Epithelial cell of esophagus (primary cell): ENCODE results near the gene PHF21A.

Experiments used
- DNase-seq: peaks from one replicate; pipeline ENCODE4 v3.0.0; 2010; ENCODE audit warnings: low read depth
- H3K4me3 ChIP-seq: 2 replicates; pipeline ENCODE4 v1.5.1; 2011; ENCODE audit warnings: mild to moderate bottlenecking, low read length, control low read depth
- TF ChIP-seq, protein P1 (sequence below): IDR thresholded peaks from 2 replicates; pipeline ENCODE4 v1.5.1; 2011; ENCODE audit warnings: low read depth, mild to moderate bottlenecking, low read length, control low read depth, inconsistent platforms; ENCODE audit not compliant: insufficient read depth; ENCODE audit errors: missing control alignments

PHF21A gene

GRCh38 chr11:46045811-46046210 is 75.4 kb downstream of the PHF21A start:
- TF ChIP-seq, protein P1, sequence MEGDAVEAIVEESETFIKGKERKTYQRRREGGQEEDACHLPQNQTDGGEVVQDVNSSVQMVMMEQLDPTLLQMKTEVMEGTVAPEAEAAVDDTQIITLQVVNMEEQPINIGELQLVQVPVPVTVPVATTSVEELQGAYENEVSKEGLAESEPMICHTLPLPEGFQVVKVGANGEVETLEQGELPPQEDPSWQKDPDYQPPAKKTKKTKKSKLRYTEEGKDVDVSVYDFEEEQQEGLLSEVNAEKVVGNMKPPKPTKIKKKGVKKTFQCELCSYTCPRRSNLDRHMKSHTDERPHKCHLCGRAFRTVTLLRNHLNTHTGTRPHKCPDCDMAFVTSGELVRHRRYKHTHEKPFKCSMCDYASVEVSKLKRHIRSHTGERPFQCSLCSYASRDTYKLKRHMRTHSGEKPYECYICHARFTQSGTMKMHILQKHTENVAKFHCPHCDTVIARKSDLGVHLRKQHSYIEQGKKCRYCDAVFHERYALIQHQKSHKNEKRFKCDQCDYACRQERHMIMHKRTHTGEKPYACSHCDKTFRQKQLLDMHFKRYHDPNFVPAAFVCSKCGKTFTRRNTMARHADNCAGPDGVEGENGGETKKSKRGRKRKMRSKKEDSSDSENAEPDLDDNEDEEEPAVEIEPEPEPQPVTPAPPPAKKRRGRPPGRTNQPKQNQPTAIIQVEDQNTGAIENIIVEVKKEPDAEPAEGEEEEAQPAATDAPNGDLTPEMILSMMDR = no peak
- no peak overlapping the region for H3K4me3 ChIP-seq
- no peak for DNase-seq

DNA sequence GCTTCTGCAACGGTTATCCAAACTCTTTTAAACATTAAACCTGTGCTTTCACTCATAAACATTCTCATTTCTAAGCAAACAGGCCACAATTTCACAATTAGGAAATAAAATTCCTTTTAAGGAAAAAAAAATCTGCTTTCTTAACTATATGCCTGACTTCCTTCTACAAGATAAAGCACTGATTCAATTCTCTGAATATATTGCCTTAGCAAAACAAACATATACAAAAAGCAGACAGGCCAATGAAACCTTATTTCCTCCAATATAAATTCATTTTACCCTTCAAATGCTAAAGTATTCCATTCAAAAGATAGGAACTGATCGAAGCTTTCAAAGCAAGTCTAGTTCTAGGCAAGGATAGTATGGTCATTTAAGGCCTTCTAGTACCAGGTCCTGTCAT is 76.7 kb downstream of the PHF21A start:
- TF ChIP-seq, protein P1 = no peak
- DNase-seq = no peak
- H3K4me3 ChIP-seq = no peak overlapping the region

GRCh38 chr11:46039990-46040389 is 81.3 kb downstream of the PHF21A start:
- H3K4me3 ChIP-seq = no peak overlapping the region
- TF ChIP-seq, protein P1 = no peak
- DNase-seq = no peak

GRCh38 chr11:46038529-46038928 is 82.7 kb downstream of the PHF21A start:
- no peak for DNase-seq

DNA sequence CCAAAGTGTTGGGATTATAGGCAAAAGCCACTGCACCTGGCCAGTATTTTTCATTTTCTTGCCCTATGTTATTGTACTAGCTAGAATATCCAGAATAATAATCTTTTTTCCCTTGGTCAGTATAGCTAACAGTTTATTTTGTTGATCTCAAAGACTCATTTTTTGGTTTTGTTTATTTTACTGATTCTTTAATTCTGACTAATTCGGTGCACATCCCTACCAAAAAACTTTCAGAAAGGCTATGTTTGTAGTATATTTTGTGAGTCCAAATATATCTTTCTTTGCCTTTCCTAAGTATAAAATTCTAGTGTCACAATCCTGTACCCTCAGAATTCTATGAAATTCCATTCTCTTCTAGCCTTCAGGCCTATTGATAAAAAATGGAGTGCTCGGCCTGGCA is 84.3 kb downstream of the PHF21A start:
- TF ChIP-seq, protein P1 = no peak
- no peak overlapping the region for H3K4me3 ChIP-seq
- DNase-seq = no peak

More at GRCh38 chr11:46038529-46038928, 82.7 kb downstream of the PHF21A start:
- TF ChIP-seq, protein P1 = no peak
- H3K4me3 ChIP-seq = no peak overlapping the region

- DNase-seq = no peak
- no peak overlapping the region for H3K4me3 ChIP-seq
- TF ChIP-seq, protein P1 = no peak
Measured at GRCh38 chr11:46036009-46036408, 85.2 kb downstream of the PHF21A start.

- TF ChIP-seq, protein P1 = no peak
- no peak for DNase-seq
- H3K4me3 ChIP-seq = no peak overlapping the region
Measured at GRCh38 chr11:46034041-46034440, 87.2 kb downstream of the PHF21A start.
